ENCODE measurements around the gene SULT1C3.

Gene SULT1C3

DNA sequence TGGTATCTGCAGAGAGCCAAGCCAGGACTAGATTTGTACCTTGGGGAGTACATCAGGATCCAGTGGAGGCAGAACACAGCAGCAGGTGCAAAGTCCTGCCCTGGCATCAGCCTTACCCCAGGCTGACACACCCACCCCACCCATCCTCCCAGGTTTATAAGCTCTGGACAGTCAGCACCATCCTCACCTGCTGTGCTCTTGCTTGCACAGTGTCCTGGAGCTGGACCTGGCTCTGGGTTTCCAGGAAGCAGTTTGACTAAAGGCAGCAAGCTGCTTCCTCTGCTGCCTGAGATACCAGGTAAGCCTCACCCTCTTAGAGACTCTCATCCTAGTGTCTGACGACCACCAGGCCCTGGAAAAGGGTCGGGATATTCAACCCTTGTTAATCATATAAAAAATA lies at the start of gene SULT1C3:
Gene SULT1C3, plus strand, starts transcription at position 183 of the 400 bp plus-strand sequence. CDS start 7,227 bp downstream, outside the sequence.
- no peak for DNase-seq

DNA sequence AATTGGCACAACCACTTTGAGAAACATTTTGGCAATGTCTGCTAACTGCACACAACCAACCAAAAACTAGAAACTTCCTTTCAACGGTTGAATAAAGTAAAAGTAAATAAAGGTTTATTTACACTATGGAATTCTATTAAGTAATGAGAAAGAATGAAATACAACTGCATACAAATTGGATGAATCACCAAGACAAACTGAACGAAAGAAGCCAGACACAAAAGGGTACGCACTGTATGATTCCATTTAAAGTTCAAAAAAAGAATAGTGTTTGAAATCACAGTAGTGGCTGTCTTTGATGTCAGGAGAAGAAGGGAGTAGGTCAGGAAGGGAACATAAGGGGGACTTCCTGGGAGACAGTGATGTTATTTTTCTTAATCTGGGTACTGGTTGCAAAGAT lies 46.5 kb upstream of the SULT1C3 start:
- no peak for DNase-seq

DNA sequence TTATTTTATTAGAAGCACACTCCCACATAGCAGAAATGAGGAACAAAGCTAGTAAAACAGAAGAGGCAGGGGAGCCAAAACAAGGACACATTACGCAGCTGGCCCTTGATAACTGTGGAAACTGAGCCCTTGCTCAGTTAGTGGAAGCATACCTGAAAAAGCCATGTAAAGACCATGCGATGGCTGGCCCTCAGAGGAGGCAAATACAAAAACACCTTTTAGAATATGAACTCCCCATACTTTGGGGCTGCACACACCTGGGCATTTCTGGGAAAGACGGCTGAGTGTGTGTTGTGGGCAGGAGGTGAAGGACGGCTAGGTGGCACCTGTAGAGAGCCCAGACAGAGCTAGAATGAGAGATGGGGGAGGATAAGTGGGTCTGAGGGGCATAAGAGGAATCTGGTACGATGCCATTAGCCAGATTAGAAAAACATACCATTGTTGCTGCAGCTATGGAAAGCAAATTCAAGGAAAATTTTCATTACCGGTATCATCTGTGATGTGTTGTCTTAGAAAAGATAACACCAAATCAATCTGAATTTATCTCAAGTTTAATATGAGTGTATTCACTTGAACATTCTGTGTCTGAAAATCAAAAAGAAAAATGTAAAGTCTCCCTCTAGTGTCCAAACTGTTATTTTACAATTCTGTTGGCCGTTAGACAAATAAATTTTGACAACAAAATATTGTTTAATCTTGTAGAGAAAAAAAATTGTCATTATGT lies 45.2 kb upstream of the SULT1C3 start:
- DNase-seq, result no peak

DNA sequence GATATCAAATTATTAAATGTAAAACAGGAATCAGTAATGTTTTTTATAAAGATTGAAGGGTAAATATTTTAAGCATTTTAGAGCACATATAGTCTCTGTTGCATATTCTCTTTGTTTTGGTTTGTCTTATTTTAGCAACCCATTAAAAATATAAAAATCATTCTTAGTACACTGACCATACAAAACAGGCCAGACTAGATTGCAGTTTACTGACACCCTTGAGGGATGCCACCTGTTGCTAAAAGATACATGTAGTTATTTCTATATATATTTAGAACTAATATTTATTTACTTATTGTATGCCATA lies 44.7 kb upstream of the SULT1C3 start:
- no peak for DNase-seq

DNA sequence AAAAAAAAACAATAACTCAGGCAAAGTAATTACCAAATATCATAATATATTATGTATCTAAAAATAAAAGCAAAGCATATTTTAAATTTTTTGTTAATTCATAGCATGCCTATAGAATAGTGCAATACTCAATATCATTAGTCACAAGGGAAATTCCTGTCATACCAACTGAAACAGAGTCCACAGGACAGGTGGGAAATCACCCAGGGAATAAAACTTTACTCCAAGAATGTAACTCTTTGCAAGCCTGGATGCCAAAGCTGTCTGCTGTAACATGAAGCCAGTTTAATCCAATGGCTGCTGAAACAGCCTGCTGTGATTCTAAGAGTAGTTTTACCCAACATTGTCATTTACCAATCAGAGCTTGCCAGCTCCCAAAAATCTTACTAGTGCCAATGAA lies 40.0 kb upstream of the SULT1C3 start:
- DNase-seq, result no peak

DNA sequence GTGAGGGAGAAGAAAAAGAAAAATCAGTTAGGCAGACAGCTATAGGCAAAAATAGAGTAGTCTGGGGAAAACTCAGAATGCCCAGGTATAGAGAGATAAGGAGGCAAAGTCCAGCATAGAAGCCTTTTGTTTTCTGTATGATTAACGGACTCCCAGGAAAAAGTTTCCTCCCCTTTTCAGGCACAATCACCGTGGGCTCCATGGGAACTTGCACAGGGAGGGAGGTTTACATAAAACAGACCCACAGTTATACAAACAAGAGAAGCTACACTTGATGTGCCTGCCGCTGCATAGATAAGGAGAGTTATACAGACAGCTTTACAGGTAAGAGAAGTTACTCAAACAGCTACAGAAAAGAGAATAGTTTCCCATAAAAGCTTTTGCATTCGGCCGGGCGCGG lies 39.2 kb upstream of the SULT1C3 start:
- no peak for DNase-seq

DNA sequence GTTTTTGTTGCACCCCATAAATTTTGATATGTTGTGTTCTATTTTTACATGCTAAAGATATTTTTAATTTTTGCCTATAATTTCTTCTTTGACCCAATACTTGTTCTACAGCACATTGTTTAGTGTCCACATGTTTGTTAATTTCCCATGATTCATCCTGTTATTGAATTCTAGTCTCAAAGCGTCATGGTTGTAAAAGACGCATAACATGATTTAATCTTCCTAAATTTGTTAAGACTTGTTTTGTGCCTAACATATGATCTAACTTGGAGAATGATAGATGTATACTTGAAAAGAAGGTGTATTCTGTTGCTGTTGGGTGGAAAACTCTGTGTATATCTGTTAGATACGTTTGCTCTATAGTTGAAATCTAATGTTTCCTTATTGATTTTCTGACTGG lies 27.1 kb upstream of the SULT1C3 start:
- no peak for DNase-seq

DNA sequence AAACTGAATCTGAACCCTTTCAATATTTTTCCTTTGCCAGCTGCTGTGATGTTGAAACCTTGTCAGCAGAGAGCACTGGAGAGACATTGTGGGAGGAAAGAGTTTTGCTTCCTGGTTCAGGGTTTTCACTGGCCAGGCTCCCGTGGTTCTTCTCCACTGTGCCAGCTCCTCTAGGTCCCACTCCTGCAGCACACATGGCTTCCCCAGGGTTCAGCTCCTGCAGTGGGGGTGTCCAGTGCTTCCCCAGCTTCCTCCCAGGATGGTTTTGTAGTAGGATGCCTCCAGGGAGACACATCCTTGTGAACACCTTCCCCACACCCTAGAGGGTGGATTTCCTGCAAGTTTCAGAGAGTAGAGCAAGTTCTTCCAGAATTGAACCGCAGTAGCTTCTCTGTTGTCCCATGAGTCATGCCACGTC lies 24.0 kb upstream of the SULT1C3 start:
- no peak for DNase-seq

DNA sequence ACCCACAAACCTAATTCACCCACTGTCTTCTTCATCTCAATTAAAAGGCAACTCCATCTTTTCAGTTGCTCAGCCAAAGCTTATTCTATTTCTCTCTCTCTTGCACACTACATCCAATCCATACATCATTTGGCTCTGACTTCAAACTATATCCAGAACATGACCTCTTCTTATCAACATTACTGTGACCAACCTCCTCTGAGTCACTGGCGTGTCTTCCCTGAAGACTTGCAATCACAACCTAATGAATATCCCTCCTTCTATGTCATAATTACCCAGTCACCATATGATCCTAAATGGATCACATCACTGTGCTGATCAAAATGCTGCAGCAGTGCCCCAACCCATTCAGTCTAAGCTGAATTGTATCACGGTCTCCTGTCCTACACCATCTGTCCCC lies 22.6 kb upstream of the SULT1C3 start:
- no peak for DNase-seq

DNA sequence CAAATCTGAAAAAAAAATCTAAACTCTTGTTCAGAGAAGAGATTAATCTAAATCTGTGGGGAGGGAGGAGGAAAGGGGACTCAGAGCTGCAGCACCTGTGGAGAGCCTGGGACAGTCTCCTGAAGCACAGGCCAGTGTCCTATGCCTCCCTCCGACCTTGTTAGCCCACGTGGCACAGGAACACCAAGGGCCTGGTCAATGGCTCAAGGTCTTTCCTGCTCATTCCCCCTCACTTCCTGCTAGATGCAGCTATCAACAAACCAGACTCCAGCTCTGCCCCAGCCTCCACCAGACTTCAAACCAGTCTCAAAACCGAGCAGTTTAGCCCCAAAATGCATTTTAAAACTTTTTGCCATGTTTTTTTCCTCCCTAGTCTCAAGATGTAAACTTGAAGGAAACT lies 20.1 kb upstream of the SULT1C3 start:
- DNase-seq, result no peak

DNA sequence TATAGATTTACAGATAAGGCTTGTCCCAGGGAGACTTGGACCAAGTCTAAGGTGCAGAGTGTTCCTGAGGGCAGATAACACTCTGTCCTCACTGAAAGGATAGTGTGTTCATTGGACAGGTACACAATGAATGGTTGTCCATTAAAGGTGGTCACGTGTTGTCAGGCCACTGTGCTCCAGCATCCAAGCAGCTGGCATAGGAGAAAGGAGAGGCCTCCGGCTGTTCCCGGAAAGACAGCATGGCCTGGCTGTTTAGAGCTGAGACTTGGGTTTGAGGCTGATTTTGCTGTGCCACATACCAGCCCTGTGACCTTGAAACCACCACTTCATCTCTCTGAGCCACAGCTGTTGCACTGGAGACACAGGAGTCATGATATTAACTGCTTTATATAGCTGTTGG lies 19.6 kb upstream of the SULT1C3 start:
- no peak for DNase-seq

DNA sequence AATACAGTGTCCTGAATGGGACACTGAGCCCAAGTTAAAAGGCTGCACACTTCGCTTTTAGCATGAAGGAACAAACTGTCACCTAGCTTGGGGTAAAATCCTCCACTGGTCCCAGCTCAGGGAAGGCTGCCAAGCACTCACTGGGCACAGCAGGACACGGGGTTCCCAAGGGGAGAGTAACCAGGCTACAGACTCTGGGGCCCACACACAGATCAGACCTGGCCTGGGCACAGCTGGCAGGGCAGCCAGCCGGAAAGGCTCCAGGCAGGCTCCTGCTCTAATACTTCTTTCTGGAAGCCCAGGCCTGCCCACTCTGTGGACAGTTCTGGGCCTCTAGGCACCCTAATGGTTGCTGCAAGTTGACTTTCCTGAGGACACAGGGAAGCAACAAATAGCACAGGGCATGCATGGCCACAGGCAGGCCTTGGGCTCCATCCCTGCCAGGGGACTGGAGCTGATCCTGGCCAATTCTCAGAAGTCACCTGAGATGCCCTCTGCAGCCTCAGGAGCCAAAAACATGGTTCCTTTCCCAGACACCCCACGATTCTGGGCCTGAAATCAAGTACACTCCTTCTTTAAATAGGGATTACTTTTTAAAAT lies 18.7 kb upstream of the SULT1C3 start:
- no peak for DNase-seq

DNA sequence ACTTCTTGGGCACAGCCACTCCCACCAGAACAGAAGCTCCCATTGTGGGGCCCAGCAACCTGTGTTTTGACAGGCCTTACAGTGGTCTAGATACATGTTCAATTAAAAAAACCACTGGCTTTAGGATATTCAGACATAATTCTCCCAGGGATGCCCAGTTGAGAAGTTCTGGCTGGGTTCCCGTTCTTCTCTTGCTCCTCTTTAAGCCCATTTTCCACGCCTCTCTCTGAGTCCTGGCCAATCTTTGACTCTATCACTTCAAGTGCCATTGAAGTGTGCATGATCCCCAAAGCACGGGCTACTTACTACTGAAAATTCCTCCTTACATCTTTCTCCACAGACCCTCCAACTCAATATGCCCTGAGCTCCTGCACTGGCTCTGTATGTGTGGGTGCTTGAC lies 17.5 kb upstream of the SULT1C3 start:
- no peak for DNase-seq

DNA sequence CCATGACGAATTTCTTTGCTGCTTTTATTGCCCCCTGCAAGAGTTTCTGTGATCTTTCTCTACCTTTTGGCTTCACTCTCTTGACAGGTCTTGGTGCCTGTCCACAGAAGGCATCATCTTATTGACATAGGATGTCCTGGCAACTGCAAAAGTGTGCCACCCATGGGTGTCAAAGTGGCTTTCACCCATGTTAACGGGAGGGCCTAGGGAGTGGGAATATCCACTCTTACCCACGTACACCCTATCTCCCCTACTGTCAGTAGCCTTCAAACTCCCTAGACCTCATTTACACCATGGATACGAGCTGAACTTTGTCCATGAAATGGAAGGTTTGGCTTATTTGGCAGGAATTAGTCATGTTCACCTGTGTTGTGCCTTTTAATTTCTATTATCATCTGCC lies 16.2 kb upstream of the SULT1C3 start:
- DNase-seq, result no peak

DNA sequence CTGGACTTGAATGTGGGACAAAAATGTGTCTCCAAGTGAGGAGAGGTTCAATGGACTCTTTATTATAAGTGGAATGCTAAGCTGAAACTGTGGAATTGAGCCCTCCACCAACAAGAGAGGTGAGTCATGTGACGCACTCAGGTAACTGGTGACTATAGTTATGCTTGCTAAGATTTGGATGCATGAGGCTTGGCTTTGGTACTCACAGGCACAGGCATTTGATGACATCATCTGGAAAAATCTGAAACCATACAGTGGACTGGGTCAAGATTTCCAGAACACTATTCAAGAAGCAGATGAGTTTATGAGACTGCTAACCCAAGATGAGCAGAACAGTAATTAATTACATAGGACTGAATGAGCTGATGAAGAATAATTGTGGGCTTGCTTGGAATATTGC lies 15.7 kb upstream of the SULT1C3 start:
- DNase-seq, result no peak

DNA sequence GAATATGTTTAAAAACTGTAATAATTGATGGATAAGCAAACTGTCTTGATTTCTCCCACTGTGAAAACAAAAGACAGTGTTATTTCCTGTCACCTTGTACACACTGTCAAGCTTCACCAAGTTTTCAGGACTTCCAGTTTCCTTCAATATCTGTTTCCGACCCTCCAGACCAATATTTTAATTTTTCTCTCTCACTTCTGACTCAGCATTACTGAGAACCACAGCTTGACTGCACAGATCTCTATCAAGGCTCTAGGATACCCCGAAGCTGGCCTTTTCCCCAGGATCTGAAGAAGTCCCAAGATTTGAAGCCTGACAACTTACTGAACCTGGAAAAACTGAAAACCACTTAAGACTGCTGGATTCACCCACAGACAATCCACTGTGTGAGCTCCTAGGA lies 13.2 kb upstream of the SULT1C3 start:
- DNase-seq, result no peak

DNA sequence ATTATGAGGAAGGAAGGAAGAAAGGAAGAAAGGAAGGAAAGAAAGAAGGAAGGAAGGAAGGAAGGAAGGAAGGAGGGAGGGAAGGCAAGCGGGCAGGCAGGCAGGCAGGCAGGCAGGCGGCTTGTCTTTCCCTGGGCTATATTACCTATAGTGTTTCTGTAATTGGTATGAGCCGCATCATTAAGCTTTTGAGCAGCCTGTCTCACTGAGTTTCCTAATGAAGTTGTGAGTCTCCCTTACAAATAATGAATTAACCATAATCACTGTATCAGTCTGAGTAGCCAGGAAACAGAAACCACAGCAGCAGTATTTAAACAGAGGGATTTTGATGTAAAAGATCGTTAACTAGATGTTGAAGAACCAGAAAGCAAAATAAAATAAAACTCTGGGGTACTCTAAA lies 11.8 kb upstream of the SULT1C3 start:
- no peak for DNase-seq

DNA sequence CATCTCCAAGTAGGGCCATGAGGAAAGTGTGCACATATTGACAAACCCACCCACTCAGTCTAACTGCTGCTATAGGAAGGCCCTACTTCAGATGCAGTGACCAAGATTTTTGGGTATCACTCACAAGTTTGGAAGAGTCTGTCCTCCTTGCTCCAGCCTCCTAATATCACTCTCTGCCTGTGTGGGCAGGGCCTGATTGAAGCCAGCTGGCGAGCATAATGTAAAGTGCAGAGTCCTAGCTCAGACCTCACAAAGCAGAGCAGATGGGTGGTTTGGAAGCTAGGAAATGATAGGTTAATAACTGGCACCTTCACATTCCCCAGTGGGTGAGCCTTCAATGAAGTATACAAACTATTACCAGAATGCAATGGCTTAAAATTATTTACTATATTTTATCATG lies 11.2 kb upstream of the SULT1C3 start:
- no peak for DNase-seq

DNA sequence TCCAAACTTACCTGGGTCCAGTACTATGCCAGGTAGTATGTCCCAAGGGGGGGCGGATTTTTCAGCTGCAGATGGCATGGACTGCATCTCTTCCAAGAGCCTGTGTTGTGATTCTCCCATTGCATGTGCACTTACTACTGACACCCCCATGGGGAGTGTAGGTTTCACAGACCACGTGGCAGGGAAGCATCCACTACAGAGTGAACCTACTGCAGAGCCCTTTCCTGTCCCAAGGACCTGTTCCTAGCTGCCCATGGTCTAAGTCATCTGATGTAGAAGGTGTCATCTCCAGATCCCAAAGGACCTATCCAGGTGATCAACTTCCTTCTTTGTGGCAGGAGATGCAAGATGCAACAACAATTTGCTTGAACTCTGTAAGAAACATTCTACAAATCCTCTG lies 9.9 kb upstream of the SULT1C3 start:
- DNase-seq, result no peak

DNA sequence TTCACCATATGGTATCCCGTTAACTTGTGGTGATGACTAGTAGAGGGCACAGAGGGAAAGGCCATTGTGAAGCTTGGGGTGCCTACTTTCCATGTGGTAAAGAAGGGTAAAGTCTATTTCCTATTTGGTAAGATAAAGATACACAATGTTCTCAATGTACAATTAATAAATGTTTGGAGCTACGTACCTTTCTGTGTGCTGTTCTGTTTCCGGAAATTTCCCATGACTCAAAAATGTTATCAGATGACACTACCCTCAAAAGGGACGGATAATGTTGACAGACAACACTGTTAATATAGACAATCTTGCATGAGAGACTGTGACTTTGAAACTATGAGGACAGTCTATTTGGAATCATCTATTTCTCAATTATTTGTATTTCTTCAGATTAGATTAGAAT lies 4.2 kb upstream of the SULT1C3 start:
- DNase-seq, result no peak

DNA sequence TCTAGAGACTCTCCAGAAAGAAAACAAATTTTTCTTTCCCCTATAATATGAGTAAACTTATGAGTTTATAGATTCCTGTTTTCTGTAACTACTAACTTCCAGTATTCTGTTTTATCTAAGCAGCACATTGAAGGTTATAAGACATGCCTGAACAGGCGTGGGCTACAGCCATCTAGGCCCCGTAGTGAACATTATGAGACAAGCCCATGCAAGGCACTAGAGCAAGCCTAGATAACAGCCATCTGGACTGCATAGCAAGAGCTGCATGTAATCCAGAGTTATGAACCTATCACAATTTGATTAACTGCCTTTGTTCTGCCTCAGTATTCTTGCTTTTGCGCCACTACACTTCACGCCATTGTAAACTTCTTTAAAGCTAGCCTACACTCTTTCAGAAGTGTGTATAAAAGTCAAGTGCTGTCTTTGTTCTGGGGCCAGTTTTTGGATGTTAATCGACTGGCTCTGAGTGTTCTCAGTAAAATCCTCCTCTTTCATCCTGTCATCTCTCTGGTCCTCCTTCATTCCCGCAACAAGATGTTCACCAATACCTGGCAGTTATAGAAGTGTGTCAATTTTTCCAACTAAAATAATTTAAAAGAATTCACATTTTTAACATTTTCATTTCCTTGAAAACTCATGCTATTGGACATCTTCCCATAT lies 3.0 kb upstream of the SULT1C3 start:
- DNase-seq, result no peak

DNA sequence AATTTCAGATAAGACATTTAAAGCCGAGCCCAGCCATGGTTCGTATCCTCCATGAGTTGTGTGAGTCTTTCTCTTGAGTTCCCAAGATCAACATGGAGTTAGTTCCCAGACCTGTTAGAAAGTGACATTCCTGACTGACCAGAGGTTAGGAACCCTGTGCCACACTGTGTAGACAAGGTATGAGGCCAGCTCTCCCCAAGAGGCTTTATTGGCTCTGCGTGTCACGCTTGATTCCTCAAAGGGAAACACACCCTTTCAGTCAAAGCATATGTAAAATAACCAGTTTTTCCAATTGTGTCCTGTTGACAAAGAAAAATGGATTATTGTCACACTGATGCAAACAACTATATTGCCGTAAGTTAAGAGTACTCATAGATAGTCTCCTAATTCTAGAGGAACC lies 1.2 kb downstream of the SULT1C3 start:
- no peak for DNase-seq

DNA sequence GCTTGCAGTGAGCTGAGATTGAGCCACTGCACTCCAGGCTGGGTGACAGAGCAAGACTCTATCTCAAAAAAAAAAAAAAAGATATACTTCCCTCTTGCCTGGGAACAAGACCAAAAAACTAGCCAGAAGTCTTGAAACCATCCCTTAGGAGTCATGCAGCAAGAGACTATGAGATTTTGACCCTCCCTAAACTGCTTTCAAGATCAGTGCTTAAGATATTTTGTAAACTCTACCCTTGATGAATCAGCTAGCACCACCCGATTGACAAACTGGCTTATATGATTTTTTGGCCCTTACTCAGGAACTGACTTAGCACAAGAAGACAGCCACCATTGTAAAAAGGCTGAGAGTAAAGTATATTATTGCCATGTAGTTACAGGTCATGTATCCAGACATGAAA lies 3.8 kb downstream of the SULT1C3 start:
- DNase-seq, result no peak

DNA sequence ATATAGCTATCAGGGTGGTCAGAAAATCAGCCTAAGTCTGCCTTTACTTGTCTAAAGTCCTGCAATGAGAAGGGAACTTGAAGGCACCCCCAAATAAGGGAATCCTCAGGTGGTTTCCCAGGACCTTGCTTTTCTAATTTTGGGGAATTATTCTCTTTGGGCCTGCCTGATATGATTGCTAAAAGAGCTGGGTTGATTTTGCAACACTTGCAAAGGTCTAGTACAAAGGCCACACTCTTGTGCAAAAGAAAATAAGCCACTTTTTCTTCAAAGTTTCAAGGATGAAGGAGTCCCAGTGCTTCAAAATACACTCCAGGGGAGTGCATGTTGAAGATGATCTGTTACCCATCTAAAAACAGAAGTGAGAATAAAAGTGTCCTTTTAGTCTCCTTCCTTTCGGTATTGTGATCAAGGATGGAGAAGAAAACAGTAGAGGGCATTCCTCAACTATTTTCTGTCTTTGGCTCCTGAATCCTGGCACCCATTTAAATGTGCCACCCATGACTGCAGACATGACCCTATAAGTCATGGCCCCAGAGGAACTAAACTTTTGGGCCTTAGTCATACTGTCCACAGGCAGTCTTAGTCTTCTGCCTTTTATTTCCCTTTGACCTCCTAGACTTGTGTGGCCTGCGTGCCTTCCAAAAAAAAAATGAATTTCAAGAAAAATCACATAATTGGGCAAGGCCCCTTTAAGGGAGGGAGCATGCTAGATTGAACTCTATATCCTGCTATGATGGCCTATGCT lies 5.1 kb downstream of the SULT1C3 start:
- no peak for DNase-seq

Measured in activated CD8-positive, alpha-beta memory T cell treated with anti-CD3 and anti-CD28 coated beads for 24 hours (primary cell).